T-helper 1 cell (primary cell): Measurements from ENCODE around the gene GPX4.

ENCODE experiments used
- DNase-seq, 5 donors: peaks; one replicate each; pipeline ENCODE4 v3.0.0-alpha.2; 2012 to 2020

GPX4 gene

DNA sequence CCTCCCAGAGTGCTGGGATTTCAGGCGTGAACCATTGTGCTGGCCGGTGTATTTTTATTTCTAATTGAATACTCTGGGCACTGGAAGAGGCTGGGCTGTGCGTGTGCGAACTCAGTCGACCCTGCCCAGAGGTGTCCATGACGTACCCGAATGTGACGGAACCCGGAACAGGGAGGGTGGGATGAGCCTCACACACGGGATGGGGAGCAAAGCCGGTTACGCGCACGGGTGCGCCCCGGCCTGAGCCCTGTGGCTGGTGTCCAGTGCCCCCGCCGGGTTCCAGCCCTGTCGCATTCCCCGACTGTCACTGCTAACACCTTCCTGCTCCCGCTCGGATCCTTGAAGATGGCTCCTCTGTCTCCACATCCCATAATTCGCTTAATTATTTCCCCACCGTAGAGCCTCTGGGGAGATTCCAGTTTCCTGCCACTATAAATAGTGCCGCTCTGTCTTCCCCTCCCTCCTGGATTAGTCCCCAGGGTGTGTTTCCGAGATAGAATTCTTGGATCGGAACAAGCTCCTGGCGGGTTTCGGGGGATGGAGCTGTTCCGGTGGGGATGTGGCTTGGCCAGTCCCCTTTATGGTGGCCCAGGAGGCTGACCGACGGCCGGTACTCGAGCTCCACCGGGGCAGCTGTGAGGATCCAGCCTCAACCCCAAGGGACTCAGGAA, 48.3 kb downstream of the GPX4 start:
- DNase-seq, result no peak

DNA sequence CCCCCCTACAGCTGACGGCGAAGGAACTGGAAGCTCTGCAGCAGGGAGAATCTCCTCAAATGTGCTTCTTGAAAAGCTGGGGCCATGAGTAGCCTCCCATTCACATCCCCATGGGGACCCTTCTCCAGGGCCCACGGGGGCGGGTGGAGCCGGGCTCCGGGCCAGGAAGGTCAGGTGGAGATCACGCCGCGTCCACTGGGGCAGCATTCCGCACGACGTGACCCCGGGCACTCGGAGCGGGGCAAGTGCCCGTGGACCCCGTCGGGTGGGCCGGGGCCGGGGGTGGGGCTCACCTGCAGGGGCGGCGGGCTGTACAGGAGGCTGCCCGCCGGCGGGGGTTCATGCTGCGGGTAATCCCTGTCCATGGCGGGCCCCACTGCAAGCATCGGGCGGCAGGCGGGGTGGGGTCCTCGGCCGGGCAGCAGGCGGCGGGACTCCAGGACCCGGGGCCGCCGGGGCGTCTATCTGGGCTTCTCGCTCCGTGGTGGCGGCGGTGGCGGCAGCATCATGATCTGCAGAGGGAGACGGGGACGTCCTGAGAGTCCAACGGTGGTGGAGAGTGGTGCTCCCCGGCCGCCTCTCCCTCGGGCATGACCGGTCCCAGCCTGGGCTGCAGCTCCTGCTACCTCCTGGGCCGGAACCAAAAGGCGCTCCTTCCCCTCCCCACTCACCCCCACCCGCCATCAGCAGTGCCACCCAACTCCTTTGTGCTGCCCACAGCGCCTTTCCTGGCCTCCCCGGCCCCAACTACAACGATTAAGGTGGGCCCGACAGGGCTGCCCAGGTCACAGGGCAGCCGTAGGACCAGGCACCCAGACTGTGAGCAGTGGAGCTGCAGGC, 50.3 kb downstream of the GPX4 start:
- DNase-seq, result no peak

DNA sequence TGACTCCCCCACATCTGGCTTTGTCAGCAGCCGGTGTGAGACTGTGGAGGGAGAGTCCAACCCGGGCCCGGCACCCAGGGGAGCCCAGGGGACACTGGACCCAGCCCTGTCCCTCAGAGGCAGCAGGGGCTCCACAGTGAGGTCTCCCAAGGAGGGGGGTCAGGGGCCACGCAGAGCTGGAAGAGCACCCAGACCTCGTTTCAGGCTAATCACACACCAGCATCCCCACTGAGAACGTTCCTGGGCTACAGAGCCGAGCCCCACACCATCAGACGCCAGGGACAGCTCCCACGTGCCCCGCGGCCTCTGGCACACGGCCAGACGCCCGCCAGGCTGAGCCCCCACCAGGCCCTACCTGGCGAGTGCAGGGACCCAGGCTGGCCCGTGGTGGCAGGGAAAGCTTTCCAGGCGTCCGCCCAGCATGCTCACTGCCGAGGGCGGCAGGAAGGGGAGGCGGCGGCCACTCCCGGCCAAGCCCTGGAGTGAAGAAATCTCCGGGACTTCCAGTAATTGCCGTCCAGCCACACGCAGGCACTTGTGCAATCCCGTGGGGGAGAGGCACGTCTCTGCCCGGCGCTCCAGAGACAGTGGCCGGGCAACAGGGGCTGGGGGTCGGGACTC, 51.0 kb downstream of the GPX4 start:
- no peak for DNase-seq

DNA sequence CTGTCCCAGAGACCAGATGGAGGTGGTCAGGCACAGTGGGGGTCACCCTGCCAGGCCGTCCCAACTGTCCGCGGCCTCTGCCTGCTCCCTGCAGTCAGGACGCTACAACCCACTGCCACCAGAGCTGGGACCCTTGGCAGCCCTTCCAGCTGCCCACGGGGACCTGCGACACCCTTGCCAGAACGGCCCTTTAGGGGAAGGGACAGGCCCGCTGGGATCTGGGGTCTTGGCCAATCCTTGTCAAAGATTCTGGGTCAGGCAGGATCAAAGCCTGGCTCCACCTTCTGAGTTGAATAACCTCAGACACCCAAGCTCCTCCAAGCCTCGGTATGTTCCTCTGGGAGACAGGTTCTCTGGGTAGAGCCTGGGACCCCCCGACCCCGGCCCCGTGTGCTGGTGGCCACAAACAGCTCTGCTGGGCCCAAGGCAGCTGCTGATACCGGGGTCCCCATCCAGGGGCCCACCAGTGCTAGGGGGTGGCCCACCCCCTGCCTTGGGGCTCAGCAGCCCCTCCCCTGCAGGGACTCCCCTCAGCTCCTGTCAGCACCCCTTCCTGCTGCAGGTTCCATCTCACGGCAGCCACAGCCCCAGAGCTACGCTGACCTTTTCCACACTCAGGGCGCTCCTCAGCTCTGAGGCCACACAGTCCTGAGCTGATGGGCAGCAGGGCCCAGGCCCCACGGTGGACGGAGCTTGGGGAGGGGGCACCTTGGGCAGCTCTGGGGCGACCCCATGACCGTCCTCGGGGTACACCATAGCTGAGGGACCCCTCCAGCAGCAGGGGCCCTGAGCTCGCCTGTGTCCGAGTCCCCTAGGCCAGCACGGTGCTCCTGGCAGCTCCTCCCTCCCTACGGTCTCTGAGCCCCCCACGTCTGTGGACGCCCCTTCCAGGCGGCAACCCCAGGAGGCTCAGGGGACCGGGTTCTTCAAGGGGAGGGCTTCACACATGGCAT, 51.8 kb downstream of the GPX4 start:
- DNase-seq, result no peak
